Mammary epithelial cell (primary cell): ENCODE measurements around the gene LAYN.

Experiments used
- CTCF ChIP-seq, 2 donors: IDR thresholded peaks in 1 of 2; conservative IDR thresholded peaks in 1 of 2; 2 replicates each; pipeline ENCODE4 v1.5.1; 2011 to 2012; ENCODE audit warnings: inconsistent platforms in 2 of 2, low read length in 2 of 2, mild to moderate bottlenecking in 2 of 2, control low read depth in 1 of 2, low read depth in 1 of 2; ENCODE audit not compliant: insufficient read depth in 1 of 2; ENCODE audit errors: extremely low read depth in 1 of 2
- EZH2 ChIP-seq: IDR thresholded peaks from 2 replicates; pipeline ENCODE4 v1.6.1; 2012; ENCODE audit warnings: low read length, inconsistent platforms, borderline replicate concordance

DNA sequence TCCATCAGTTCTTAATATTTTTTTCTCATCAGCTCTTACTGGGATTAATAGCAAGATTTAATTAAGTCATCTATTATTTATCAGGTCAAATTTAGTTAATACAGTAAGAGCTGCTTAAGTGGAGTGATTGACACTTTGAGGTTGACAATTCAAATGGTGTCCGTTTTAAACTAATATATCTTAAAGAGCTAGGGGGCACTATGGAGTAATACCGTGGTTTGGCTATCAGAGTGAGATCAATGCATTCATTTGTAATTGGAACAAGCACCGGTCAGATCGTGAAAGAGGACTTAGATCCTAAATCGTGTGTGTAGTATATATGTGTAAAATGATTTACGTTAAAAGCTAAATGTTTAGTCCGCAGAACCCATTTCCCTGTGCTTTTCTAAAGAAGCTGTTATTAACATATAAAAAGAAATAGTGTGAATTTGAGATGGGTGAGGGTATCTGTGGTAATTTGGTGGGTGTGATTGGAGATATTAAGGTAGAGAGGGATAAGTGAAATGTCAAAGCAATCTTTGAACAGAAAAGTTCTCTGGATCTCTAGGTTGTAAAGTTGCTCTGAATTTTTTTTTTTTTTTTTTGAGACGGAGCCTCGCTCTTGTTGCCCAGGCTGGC lies 64.0 kb downstream of the LAYN start:
- TF ChIP-seq CTCF (conservative IDR thresholded peaks at IDR 0.05 in 1 of 2, IDR thresholded peaks at IDR 0.05 in 1 of 2; ENCODE audit: extremely low read depth in 1 of 2, insufficient read depth in 1 of 2, low read depth in 1 of 2, low read length in 2 of 2): peak; percentile 59 to 62
- TF ChIP-seq EZH2: no peak
